Aorta (tissue), 5 donors: Measurements from ENCODE around the gene C9. TPM values are rescaled to one million over a fixed set of nuclear protein-coding genes. Genes with fewer than 3 reads are reported as not detected.

Source experiments
- ATAC-seq: fragments of 200-7000 bp; cut with Tn5 transposase; one replicate; pipeline ENCODE4 v1.9.1; 2022; ENCODE audit warnings: moderate library complexity; ENCODE audit not compliant: low FRiP score
- DNase-seq, 2 donors: peaks; one replicate each; pipeline ENCODE4 v3.0.0-alpha.2; 2020
- H3K27ac ChIP-seq, 2 donors: one replicate each; pipeline ENCODE4 v1.5.1; 2013; ENCODE audit warnings: low read length in 2 of 2, mild to moderate bottlenecking in 2 of 2, moderate library complexity in 2 of 2, control low read depth in 1 of 2, inconsistent platforms in 1 of 2, low read depth in 1 of 2
- H3K27me3 ChIP-seq, 2 donors: one replicate each; pipeline ENCODE4 v1.6.1; 2013; ENCODE audit warnings: control low read depth in 1 of 2, low read length in 1 of 2, mild to moderate bottlenecking in 1 of 2, moderate library complexity in 1 of 2; ENCODE audit not compliant: insufficient read depth in 2 of 2, control insufficient read depth in 1 of 2
- H3K36me3 ChIP-seq, 2 donors: one replicate each; pipeline ENCODE4 v1.6.1; 2013; ENCODE audit warnings: control low read depth in 1 of 2, low read length in 1 of 2, mild to moderate bottlenecking in 1 of 2; ENCODE audit not compliant: insufficient read depth in 2 of 2, control insufficient read depth in 1 of 2
- H3K4me1 ChIP-seq, 2 donors: one replicate each; pipeline ENCODE4 v1.6.1; 2013; ENCODE audit warnings: low read length in 2 of 2, control low read depth in 1 of 2, mild to moderate bottlenecking in 1 of 2, moderate library complexity in 1 of 2; ENCODE audit not compliant: insufficient read depth in 2 of 2, control insufficient read depth in 1 of 2
- H3K4me3 ChIP-seq, 2 donors: one replicate each; pipeline ENCODE4 v1.5.1; 2013; ENCODE audit warnings: low read length in 2 of 2, control low read depth in 1 of 2, mild to moderate bottlenecking in 1 of 2
- H3K9me3 ChIP-seq: one replicate; pipeline ENCODE4 v1.6.1; 2013; ENCODE audit warnings: mild to moderate bottlenecking, low read length; ENCODE audit not compliant: control insufficient read depth
- WGBS, 2 donors: extraction: QIAGEN DNeasy Blood & Tissue Kit; methylation state at CpG; one replicate each; pipeline ENCODE4 v1.1.7; 2013; 5-methylcytosine and 5-hydroxymethylcytosine counted together
- intact Hi-C, 2 donors: fragments of 100-400 bp; cut with DNase I; formaldehyde crosslinking; loops; one replicate each; pipeline versions ENCODE4 v1.14.2 to v1.15.0; 2022
- polyA plus RNA-seq, 2 donors: library from polyadenylated mRNA; stranded (reverse); fragments of 200-250 nt; gene quantifications; one replicate each; pipeline ENCODE4 v1.2.3, GENCODE V29; 2013
- total RNA-seq, 2 donors: library from RNA; stranded (reverse); fragmentation: NEBNext Ultra II Directional; extraction: Animal tissue kit (Norgen Biotek cat#: 25700); gene quantifications; one replicate each; pipeline ENCODE4 v1.2.1, GENCODE V29; 2021
- donor health status: healthy with polysubstance abuse.
- donor health status: Bipolar disorder and iron deficiency.
- donor health status: DM: no; HTN: no; CAD: no.
- donor health status: DM: no; HTN: no; CAD: no.
- donor health status: DM: yes; HTN: yes; CAD: no.

Gene C9
- total and polyA plus RNA-seq, 4 donors: 0.13 to 0.30 (median 0.25) TPM; not detected in 1

- Histone ChIP-seq H3K27me3 (no peaks in the 10 kb centered on the region), H3K36me3 (peaks cover 0 to 5% of the 10 kb centered on the region in 2 donors), H3K9me3 (no peaks in the 10 kb centered on the region), H3K27ac (no peak overlapping the region), H3K4me3 (no peak overlapping the region), H3K4me1 (no peaks in the 10 kb centered on the region)
- WGBS, 2 donors: 68 to 79% methylated on average over 3 of the region's 3 CpGs
- intact Hi-C loops: no loop called here
- DNase-seq (no peak), ATAC-seq (no peak)
Observed at GRCh38 chr5:39367711-39368110, 3.4 kb upstream of the C9 start.

- intact Hi-C loops: no loop called here
- 83 to 89% methylated on average over 4 of the region's 4 CpGs for WGBS, 2 donors
- ATAC-seq: no peak
Observed at GRCh38 chr5:39363217-39363616, 1.1 kb downstream of the C9 start.

GRCh38 chr5:39362646-39363045 is 1.6 kb downstream of the C9 start:
- H3K27me3 ChIP-seq: no peaks in the 10 kb centered on the region
- H3K27ac ChIP-seq: no peak overlapping the region
- WGBS, 2 donors: 74 to 80% methylated on average over 8 of the region's 8 CpGs
- H3K4me1 ChIP-seq: no peaks in the 10 kb centered on the region
- no peak overlapping the region for H3K4me3 ChIP-seq
- intact Hi-C loops: no loop called here
- no peaks in the 10 kb centered on the region for H3K36me3 ChIP-seq
- H3K9me3 ChIP-seq: no peaks in the 10 kb centered on the region
- DNase-seq (no peak), ATAC-seq (no peak)

More at GRCh38 chr5:39363217-39363616, 1.1 kb downstream of the C9 start:
- no peaks in the 10 kb centered on the region for H3K4me1 ChIP-seq
- no peak overlapping the region for H3K27ac ChIP-seq
- no peaks in the 10 kb centered on the region for H3K9me3 ChIP-seq
- no peak overlapping the region for H3K4me3 ChIP-seq
- no peaks in the 10 kb centered on the region for H3K27me3 ChIP-seq
- no peaks in the 10 kb centered on the region for H3K36me3 ChIP-seq
- no peak for DNase-seq

GRCh38 chr5:39361306-39361705 is 3.0 kb downstream of the C9 start:
- H3K36me3 ChIP-seq: no peaks in the 10 kb centered on the region
- H3K27ac ChIP-seq: no peak overlapping the region
- H3K9me3 ChIP-seq: no peaks in the 10 kb centered on the region
- no peak overlapping the region for H3K4me3 ChIP-seq
- DNase-seq (no peak), ATAC-seq (no peak)
- WGBS, 2 donors: 82 to 90% methylated on average over 4 of the region's 4 CpGs
- intact Hi-C loops: no loop called here
- H3K27me3 ChIP-seq: no peaks in the 10 kb centered on the region
- no peaks in the 10 kb centered on the region for H3K4me1 ChIP-seq

- no peaks in the 10 kb centered on the region for H3K4me1 ChIP-seq
- no peak for ATAC-seq
- H3K9me3 ChIP-seq: no peaks in the 10 kb centered on the region
- DNase-seq: no peak
- no peaks in the 10 kb centered on the region for H3K36me3 ChIP-seq
- 86% methylated on average over 5 of the region's 5 CpGs for whole genome bisulfite sequencing, 2 donors
- H3K4me3 ChIP-seq: no peak overlapping the region
- no peak overlapping the region for H3K27ac ChIP-seq
- intact Hi-C loops: no loop called here
- H3K27me3 ChIP-seq: no peaks in the 10 kb centered on the region
Observed at GRCh38 chr5:39360471-39361111, 3.7 kb downstream of the C9 start.

GRCh38 chr5:39356263-39356662 is 8.0 kb downstream of the C9 start:
- no peaks in the 10 kb centered on the region for H3K36me3 ChIP-seq
- DNase-seq (no peak), ATAC-seq (no peak)
- no peak overlapping the region for H3K27ac ChIP-seq
- H3K4me3 ChIP-seq: no peak overlapping the region
- H3K9me3 ChIP-seq: no peaks in the 10 kb centered on the region
- no peaks in the 10 kb centered on the region for H3K27me3 ChIP-seq
- H3K4me1 ChIP-seq: no peaks in the 10 kb centered on the region
- WGBS, 2 donors: 76 to 85% methylated on average over 3 of the region's 3 CpGs
- intact Hi-C loops: no loop called here

GRCh38 chr5:39355324-39355723 is 9.0 kb downstream of the C9 start:
- no peak for DNase-seq
- H3K4me1 ChIP-seq: no peaks in the 10 kb centered on the region
- H3K9me3 ChIP-seq: peaks cover 2% of the 10 kb centered on the region
- 45% methylated on average over 3 of the region's 3 CpGs for WGBS, 2 donors
- H3K27me3 ChIP-seq: no peaks in the 10 kb centered on the region
- H3K4me3 ChIP-seq: no peak overlapping the region
- no peak for ATAC-seq
- H3K27ac ChIP-seq: no peak overlapping the region
- intact Hi-C loops: no loop called here
- H3K36me3 ChIP-seq: no peaks in the 10 kb centered on the region

GRCh38 chr5:39353717-39354399 is 10.4 kb downstream of the C9 start:
- no peaks in the 10 kb centered on the region for H3K36me3 ChIP-seq
- H3K4me3 ChIP-seq: no peak overlapping the region
- DNase-seq (no peak), ATAC-seq (no peak)
- H3K9me3 ChIP-seq: peaks cover 2% of the 10 kb centered on the region
- H3K27me3 ChIP-seq: no peaks in the 10 kb centered on the region
- H3K4me1 ChIP-seq: no peaks in the 10 kb centered on the region
- WGBS, 2 donors: 21 to 33% methylated on average over 1 of the region's 1 CpG
- H3K27ac ChIP-seq: no peak overlapping the region
- intact Hi-C loops: no loop called here

- Histone ChIP-seq H3K27ac (no peak overlapping the region), H3K27me3 (no peaks in the 10 kb centered on the region), H3K4me3 (no peak overlapping the region), H3K4me1 (no peaks in the 10 kb centered on the region), H3K36me3 (no peaks in the 10 kb centered on the region), H3K9me3 (peaks cover 2% of the 10 kb centered on the region)
- intact Hi-C loops: no loop called here
- no peak for ATAC-seq
- WGBS, 2 donors: 92 to 100% methylated on average over 1 of the region's 1 CpG
- DNase-seq: no peak
Observed at GRCh38 chr5:39352951-39353350, 11.3 kb downstream of the C9 start.
